Peyer's patch (tissue), 4 donors: ENCODE data around the gene CWH43.

Experiments
- CTCF ChIP-seq, 6 experiments: fragments of 450-650 bp in 4 of 6; fragments of 200-600 bp in 2 of 6; sonication (generic) in 1 of 6; IDR thresholded peaks; one replicate each; pipeline ENCODE4 v1.5.1; 2017 to 2019; ENCODE audit warnings: antibody characterized with exemption in 6 of 6, mild to moderate bottlenecking in 3 of 6, moderate library complexity in 1 of 6
- POLR2A ChIP-seq, 2 donors: fragments of 450-650 bp; IDR thresholded peaks; one replicate each; pipeline ENCODE4 v1.5.1; 2017; ENCODE audit warnings: antibody characterized with exemption in 2 of 2, mild to moderate bottlenecking in 2 of 2, moderate library complexity in 2 of 2

- TF ChIP-seq CTCF (IDR thresholded peaks at IDR 0.05) (no peak), POLR2A (IDR thresholded peaks at IDR 0.05) (no peak)
Measured at GRCh38 chr4:48937033-48937432, 49.0 kb upstream of the CWH43 start.
